ENCODE data around the gene CTNNA3. TPM values are rescaled to one million over a fixed set of nuclear protein-coding genes. Genes with fewer than 3 reads are reported as not detected.
"Not testable (repeated sequence)": the region's sequence is repeated elsewhere in the genome, so short reads cannot be mapped to it uniquely, and the experiment has no call there.

CTNNA3 gene
- total RNA-seq, 4 donors from 2014 or later, result 0.04 to 0.19 (median 0.11) TPM

DNA sequence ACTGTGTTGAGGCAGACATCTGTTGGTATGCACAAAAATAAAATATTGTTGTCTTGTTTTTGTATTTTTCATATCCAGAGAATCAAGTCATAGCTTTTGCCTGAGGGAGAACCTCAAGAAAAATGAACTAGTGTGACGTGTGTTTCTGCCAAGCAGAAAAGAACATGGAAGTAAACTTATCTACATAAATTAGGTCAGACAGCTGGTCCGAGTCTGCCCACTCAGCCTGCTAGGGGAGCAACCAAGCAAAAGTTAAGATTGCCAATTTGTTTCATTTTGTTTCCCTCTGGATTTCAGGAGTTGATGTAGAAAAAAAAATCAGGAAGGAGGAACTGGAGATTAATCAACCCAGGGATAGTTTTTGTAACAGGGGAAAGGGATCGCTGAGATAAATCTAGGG is 1342.6 kb downstream of the CTNNA3 start:
- intact Hi-C loops (cut with DNase I; ENCODE audit: low total_unique reads), result no loop called here
- 45 to 46% methylated on average over 3 of the region's 3 CpGs for WGBS, 2 donors

DNA sequence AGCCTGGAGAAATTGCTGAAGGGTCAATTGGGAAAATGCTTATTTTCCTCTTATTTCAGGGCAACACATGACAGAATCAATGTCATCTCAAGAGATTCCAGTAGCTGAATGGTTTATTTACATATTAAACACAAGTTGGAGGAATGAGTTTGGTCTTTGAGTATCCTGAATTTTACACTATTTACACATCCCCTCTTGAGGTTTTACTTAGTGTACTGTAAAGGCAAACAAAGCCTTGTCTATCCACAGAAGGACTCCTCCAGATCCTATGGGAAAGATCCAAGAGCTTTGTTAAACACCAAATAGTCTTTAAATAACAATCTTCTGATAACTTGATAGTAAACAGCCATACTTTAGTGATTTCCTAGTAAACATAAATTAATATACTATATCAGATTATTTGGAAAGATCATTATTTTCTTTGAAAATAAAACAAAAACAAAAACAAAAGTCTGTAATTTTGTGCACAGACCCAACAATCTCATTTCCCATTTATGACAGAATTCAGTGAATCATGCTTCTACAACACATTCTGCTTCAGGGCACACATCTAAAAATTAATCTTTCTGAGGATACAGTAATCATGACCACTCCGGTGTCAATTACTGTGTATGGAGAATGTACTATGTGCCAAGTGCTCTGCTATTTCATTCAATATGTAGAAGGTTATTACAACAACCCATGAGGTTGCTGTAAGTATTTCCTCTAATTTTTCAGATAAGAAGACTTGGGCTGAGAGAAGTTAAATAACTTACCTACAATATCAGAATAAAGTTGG is 1345.2 kb downstream of the CTNNA3 start:
- intact Hi-C loops (cut with DNase I; ENCODE audit: low total_unique reads), result no loop called here
- 55 to 56% methylated on average over 1 of the region's 1 CpG for WGBS, 2 donors
- DNase-seq (ENCODE audit: low spot score in 2 of 2), result no peak
- TF ChIP-seq POLR2A (IDR thresholded peaks at IDR 0.05) (no peak), CTCF (IDR thresholded peaks at IDR 0.05) (no peak)
- H3K4me3 ChIP-seq (ENCODE audit: low read depth, poor library complexity, severe bottlenecking), result no peak overlapping the region

More for the DNA sequence above, 1342.6 kb downstream of the CTNNA3 start:
- TF ChIP-seq CTCF (IDR thresholded peaks at IDR 0.05), result no peak
- TF ChIP-seq POLR2A (IDR thresholded peaks at IDR 0.05), result no peak
- DNase-seq (ENCODE audit: low spot score in 2 of 2), result no peak
- H3K4me3 ChIP-seq (ENCODE audit: low read depth, poor library complexity, severe bottlenecking), result no peak overlapping the region

GRCh38 chr10:66349726-66350125 is 1346.3 kb downstream of the CTNNA3 start:
- DNase-seq (ENCODE audit: low spot score in 2 of 2), result no peak
- TF ChIP-seq CTCF (IDR thresholded peaks at IDR 0.05), result no peak
- no peak for TF ChIP-seq POLR2A (IDR thresholded peaks at IDR 0.05)
- H3K4me3 ChIP-seq (ENCODE audit: low read depth, poor library complexity, severe bottlenecking), result no peak overlapping the region
- intact Hi-C loops (cut with DNase I; ENCODE audit: low total_unique reads), result no loop called here
- 75 to 77% methylated on average over 1 of the region's 1 CpG for WGBS, 2 donors

DNA sequence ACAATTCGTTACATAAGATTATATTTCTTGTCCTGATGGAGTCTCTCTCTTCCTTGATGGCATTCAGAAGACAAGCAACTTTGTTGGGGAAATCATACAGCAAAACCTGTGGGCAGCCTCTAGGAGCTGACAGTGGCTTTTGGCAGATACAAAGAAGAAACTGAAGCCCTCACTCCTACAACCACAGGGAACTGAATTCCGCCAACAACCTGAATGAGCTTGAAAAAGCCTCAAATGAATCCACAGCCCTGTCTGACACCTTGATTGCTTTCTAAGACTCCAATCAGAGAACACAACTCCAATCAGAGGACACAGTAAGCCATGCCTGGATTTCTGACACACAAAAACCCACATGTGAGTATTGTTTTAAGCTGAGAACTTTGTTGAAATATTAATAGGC is 1346.9 kb downstream of the CTNNA3 start:
- intact Hi-C loops (cut with DNase I; ENCODE audit: low total_unique reads), result no loop called here
- TF ChIP-seq CTCF (IDR thresholded peaks at IDR 0.05) (no peak), POLR2A (IDR thresholded peaks at IDR 0.05) (no peak)
- DNase-seq (ENCODE audit: low spot score in 2 of 2), result no peak
- 86 to 92% methylated on average over 2 of the region's 2 CpGs for WGBS, 2 donors
- H3K4me3 ChIP-seq (ENCODE audit: low read depth, poor library complexity, severe bottlenecking), result no peak overlapping the region

GRCh38 chr10:66337211-66337610 is 1358.8 kb downstream of the CTNNA3 start:
- no peak overlapping the region for H3K4me3 ChIP-seq (ENCODE audit: low read depth, poor library complexity, severe bottlenecking)
- DNase-seq (ENCODE audit: low spot score in 2 of 2), result no peak
- intact Hi-C loops (cut with DNase I; ENCODE audit: low total_unique reads), result no loop called here
- TF ChIP-seq CTCF (IDR thresholded peaks at IDR 0.05) (no peak), POLR2A (IDR thresholded peaks at IDR 0.05) (no peak)
- WGBS, 2 donors, result 51 to 58% methylated on average over 3 of the region's 3 CpGs

DNA sequence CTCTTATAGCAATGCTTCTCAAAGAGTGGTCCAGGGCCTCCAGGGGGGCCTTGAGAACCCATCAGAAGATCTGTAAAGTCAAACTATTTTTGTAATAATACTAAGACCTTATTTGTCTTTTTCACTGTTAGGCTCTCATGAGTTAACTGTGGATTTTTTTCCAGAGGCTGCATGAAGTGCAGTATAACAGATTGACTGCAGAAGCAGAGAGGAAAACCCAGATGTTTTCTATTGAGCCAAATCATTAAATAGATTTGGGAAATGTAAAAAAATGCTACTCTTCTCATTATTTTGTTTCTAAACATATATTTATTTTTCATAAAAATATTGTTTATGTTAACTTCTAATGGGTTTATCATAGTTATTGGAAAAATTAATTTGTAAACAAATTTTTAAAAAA is 1359.2 kb downstream of the CTNNA3 start:
- intact Hi-C loops (cut with DNase I; ENCODE audit: low total_unique reads), result no loop called here
- no peak overlapping the region for H3K4me3 ChIP-seq (ENCODE audit: low read depth, poor library complexity, severe bottlenecking)
- DNase-seq (ENCODE audit: low spot score in 2 of 2), result no peak
- TF ChIP-seq CTCF (IDR thresholded peaks at IDR 0.05), result no peak
- TF ChIP-seq POLR2A (IDR thresholded peaks at IDR 0.05), result no peak

GRCh38 chr10:66335753-66336152 is 1360.2 kb downstream of the CTNNA3 start:
- intact Hi-C loops (cut with DNase I; ENCODE audit: low total_unique reads); DNase-seq (ENCODE audit: low spot score in 2 of 2); H3K4me3 ChIP-seq (ENCODE audit: low read depth, poor library complexity, severe bottlenecking): not testable (repeated sequence)
- WGBS, 2 donors, result 91 to 94% methylated on average over 7 to 8 of the region's 8 CpGs

Measured in lower leg skin (tissue), 4 donors.